ENCODE results near the gene CA9. TPM values are rescaled to one million over a fixed set of nuclear protein-coding genes. Genes with fewer than 3 reads are reported as not detected.

Gene CA9
- total RNA-seq, 8 experiments from 2014 or later, result 0.60 to 1.8 (median 0.87) TPM; not detected in 5

GRCh38 chr9:35682520-35683315, 9.0 kb downstream of the CA9 start:
- Histone ChIP-seq H3K27ac (no peak overlapping the region), H3K4me1 (replicated peaks in 1 of 2) (no peaks in the 10 kb centered on the region), H3K4me3 (no peak overlapping the region)
- in situ Hi-C loops (cut with MboI; ENCODE audit: low pct_unique_long_range_greater_than_20kb in 2 of 9, low sequenced_read_pairs in 9 of 9, unreplicated experiment in 9 of 9), result no loop called here
- ATAC-seq (replicated peaks in 6 of 8), result peak in 5 of 8 experiments; percentile 34 to 85 (median 78)
- WGBS, 10 experiments, result 100% methylated on average over 1 to 2 of the region's 10 CpGs; no CpG with 5 or more reads in 6 of the 10 experiments

DNA sequence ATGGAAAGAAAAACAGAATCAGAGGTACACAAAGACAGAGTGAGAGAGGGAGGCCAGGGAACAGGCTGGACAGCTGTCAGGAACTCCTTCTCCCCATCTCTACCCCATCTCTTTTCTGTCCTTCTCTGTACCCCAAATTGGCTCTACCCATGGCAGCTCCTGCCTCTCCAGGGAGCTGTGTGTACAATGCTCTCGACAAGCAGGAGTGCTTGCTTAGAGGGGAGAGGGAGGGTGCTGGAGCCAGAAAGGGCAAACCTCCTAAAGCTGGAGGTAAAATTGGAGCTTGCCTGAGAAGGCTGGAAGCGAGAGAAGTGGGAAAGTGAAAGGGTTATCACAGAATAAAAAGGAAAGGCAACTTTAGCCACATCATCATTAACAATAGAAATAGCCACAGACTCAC, 9.6 kb downstream of the CA9 start:
- in situ Hi-C loops (cut with MboI; ENCODE audit: low pct_unique_long_range_greater_than_20kb in 2 of 9, low sequenced_read_pairs in 9 of 9, unreplicated experiment in 9 of 9), result no loop called here
- WGBS, 10 experiments, result 66 to 100% methylated on average over 1 to 2 of the region's 2 CpGs; no CpG with 5 or more reads in 8 of the 10 experiments
- ATAC-seq (replicated peaks in 6 of 8), result peak in 1 of 8 experiments; percentile 2
- H3K4me1 ChIP-seq (replicated peaks in 1 of 2), result no peaks in the 10 kb centered on the region
- H3K4me3 ChIP-seq, result no peak overlapping the region
- H3K27ac ChIP-seq, result no peak overlapping the region

GRCh38 chr9:35684921-35685320, 11.2 kb downstream of the CA9 start:
- 80 to 100% (median 95%) methylated on average over 1 to 4 of the region's 10 CpGs; no CpG with 5 or more reads in 4 of the 10 experiments for WGBS, 10 experiments
- H3K27ac ChIP-seq, result no peak overlapping the region
- peaks cover 0 to 11% of the 10 kb centered on the region in 2 donors for H3K4me1 ChIP-seq (replicated peaks in 1 of 2)
- no peak for ATAC-seq (replicated peaks in 6 of 8)
- in situ Hi-C loops (cut with MboI; ENCODE audit: low pct_unique_long_range_greater_than_20kb in 2 of 9, low sequenced_read_pairs in 9 of 9, unreplicated experiment in 9 of 9), result no loop called here
- H3K4me3 ChIP-seq, result no peak overlapping the region

GRCh38 chr9:35685506-35685905, 11.8 kb downstream of the CA9 start:
- no peak overlapping the region for H3K27ac ChIP-seq
- H3K4me1 ChIP-seq (replicated peaks in 1 of 2), result peaks cover 0 to 15% of the 10 kb centered on the region in 2 donors
- WGBS, 10 experiments, result 90 to 100% (median 97%) methylated on average over 1 to 5 of the region's 13 CpGs; no CpG with 5 or more reads in 4 of the 10 experiments
- H3K4me3 ChIP-seq, result no peak overlapping the region
- ATAC-seq (replicated peaks in 6 of 8), result no peak
- in situ Hi-C loops (cut with MboI; ENCODE audit: low pct_unique_long_range_greater_than_20kb in 2 of 9, low sequenced_read_pairs in 9 of 9, unreplicated experiment in 9 of 9), result no loop called here

- WGBS, 10 experiments, result 46 to 100% (median 77%) methylated on average over 2 to 8 of the region's 11 CpGs
- H3K4me1 ChIP-seq (replicated peaks in 1 of 2), result peaks cover 0 to 18% of the 10 kb centered on the region in 2 donors
- in situ Hi-C loops (cut with MboI; ENCODE audit: low pct_unique_long_range_greater_than_20kb in 2 of 9, low sequenced_read_pairs in 9 of 9, unreplicated experiment in 9 of 9), result no loop called here
- no peak overlapping the region for H3K4me3 ChIP-seq
- no peak overlapping the region for H3K27ac ChIP-seq
- ATAC-seq (replicated peaks in 6 of 8), result peak in 5 of 8 experiments; percentile 7 to 45 (median 25)
Observed at GRCh38 chr9:35686222-35687203, 12.8 kb downstream of the CA9 start.

DNA sequence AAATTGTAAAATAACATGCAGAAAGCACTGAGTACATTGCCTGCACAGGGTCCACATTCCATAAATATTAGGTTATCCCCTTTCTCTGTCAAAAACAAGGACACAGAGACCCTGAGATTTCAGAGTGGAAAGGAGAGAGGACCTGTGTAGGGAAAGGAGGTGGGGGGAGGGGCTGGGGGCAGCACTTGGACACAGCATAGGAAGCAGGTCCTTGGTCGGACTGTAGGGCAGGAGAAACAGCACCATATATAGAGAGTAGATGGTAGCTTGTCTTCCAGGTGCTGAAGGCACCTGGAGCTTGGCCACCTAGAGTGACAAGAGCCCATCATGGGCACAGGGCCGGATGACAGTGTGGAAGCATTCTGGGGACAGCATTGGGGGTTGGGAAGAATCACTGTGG, 13.6 kb downstream of the CA9 start:
- peaks cover 0 to 18% of the 10 kb centered on the region in 2 donors for H3K4me1 ChIP-seq (replicated peaks in 1 of 2)
- WGBS, 10 experiments, result 40 to 100% (median 86%) methylated on average over 1 to 2 of the region's 2 CpGs; no CpG with 5 or more reads in 6 of the 10 experiments
- in situ Hi-C loops (cut with MboI; ENCODE audit: low pct_unique_long_range_greater_than_20kb in 2 of 9, low sequenced_read_pairs in 9 of 9, unreplicated experiment in 9 of 9), result no loop called here
- no peak overlapping the region for H3K27ac ChIP-seq
- ATAC-seq (replicated peaks in 6 of 8), result no peak
- H3K4me3 ChIP-seq, result no peak overlapping the region

DNA sequence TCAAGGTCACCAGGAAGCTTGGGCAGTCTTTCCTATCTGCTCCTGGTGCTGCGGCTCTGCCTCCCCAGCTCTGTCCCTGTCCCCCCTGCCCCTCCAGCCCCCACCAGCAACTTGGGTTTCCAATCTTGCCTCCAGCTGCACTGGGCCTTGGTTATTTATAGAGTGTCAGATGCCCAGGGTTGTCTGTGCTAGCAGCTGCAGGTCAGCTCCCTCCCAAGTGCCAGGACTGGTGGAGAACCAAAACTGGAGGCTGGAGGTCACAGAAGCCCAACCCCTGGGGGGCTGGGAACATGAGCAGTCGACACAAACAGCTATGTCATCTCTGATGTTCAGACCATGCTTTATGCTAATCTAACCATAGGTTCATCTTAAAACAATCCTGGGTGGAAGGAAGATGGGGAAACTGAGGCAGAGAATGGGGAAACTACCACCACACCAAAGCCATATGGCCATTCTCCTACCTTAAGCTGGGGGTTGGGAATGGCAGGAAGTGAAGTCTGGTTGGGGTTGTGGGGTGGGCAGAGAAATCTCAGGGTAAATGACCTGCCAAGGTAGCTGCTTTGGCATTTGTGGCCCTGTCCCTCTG, 14.3 kb downstream of the CA9 start:
- in situ Hi-C loops (cut with MboI; ENCODE audit: low pct_unique_long_range_greater_than_20kb in 2 of 9, low sequenced_read_pairs in 9 of 9, unreplicated experiment in 9 of 9), result no loop called here
- no peak for ATAC-seq (replicated peaks in 6 of 8)
- Histone ChIP-seq H3K4me1 (replicated peaks in 1 of 2) (peaks cover 0 to 18% of the 10 kb centered on the region in 2 donors), H3K4me3 (no peak overlapping the region), H3K27ac (no peak overlapping the region)
- WGBS, 10 experiments, result 40 to 100% (median 60%) methylated on average over 1 of the region's 2 CpGs; no CpG with 5 or more reads in 7 of the 10 experiments

GRCh38 chr9:35688558-35689541, 15.1 kb downstream of the CA9 start:
- WGBS, 10 experiments, result 0 to 100% (median 13%) methylated on average over 1 to 6 of the region's 12 CpGs; no CpG with 5 or more reads in 3 of the 10 experiments
- ATAC-seq (replicated peaks in 6 of 8), result peak in 3 of 8 experiments; percentile 3 to 11 (median 7)
- Histone ChIP-seq H3K27ac (no peak overlapping the region), H3K4me1 (replicated peaks in 1 of 2) (peaks cover 0 to 18% of the 10 kb centered on the region in 2 donors), H3K4me3 (peak overlapping the region in 1 of 5 donors; percentile 45)
- in situ Hi-C loops (cut with MboI; ENCODE audit: low pct_unique_long_range_greater_than_20kb in 2 of 9, low sequenced_read_pairs in 9 of 9, unreplicated experiment in 9 of 9), result no loop called here

GRCh38 chr9:35689542-35690293, 16.0 kb downstream of the CA9 start, which contains the start of gene TPM2:
TPM2 (minus strand) TSS chr9:35689925; CDS start chr9:35689817, 108 bp downstream.
- 0 to 26% (median 3%) methylated on average over 4 to 7 of the region's 61 CpGs; no CpG with 5 or more reads in 7 of the 10 experiments for WGBS, 10 experiments
- peak within 1 kb of the TSS; percentile 23 to 45 (median 37) for H3K4me3 ChIP-seq
- peak in 6 of 8 experiments; percentile 25 to 66 (median 35) for ATAC-seq (replicated peaks in 6 of 8)
- in situ Hi-C loops (cut with MboI; ENCODE audit: low pct_unique_long_range_greater_than_20kb in 2 of 9, low sequenced_read_pairs in 9 of 9, unreplicated experiment in 9 of 9), result no loop called here
- H3K4me1 ChIP-seq (replicated peaks in 1 of 2), result peaks cover 0 to 18% of the 10 kb centered on the region in 2 donors
- no peak within 1 kb of the TSS for H3K27ac ChIP-seq

DNA sequence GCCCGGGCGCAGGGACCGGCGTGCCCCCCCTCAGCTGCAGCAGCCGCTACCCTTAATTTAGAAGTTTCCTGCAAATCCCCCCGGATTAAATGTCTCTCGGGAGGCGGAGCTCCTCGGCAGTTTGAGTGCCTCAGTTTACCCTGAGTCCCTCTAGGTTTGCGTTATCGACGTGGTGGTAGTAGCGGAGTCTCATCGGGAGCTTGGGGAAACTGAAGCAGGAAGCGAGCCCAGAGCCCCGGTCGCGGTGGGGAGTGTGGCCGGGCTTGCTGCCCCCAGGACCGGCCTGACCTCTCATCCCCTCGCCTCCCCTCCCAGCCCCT, 16.5 kb downstream of the CA9 start:
- ATAC-seq (replicated peaks in 6 of 8), result no peak
- in situ Hi-C loops (cut with MboI; ENCODE audit: low pct_unique_long_range_greater_than_20kb in 2 of 9, low sequenced_read_pairs in 9 of 9, unreplicated experiment in 9 of 9), result no loop called here
- Histone ChIP-seq H3K4me3 (peak overlapping the region; percentile 23 to 45 (median 37)), H3K4me1 (replicated peaks in 1 of 2) (peaks cover 0 to 18% of the 10 kb centered on the region in 2 donors), H3K27ac (no peak overlapping the region)
- WGBS, 10 experiments, result 0 to 1% methylated on average over 2 to 13 of the region's 21 CpGs; no CpG with 5 or more reads in 8 of the 10 experiments

GRCh38 chr9:35690614-35691333, 17.0 kb downstream of the CA9 start:
- in situ Hi-C loops (cut with MboI; ENCODE audit: low pct_unique_long_range_greater_than_20kb in 2 of 9, low sequenced_read_pairs in 9 of 9, unreplicated experiment in 9 of 9), result no loop called here
- ATAC-seq (replicated peaks in 6 of 8), result peak; percentile 49 to 66 (median 59)
- peak overlapping the region; percentile 23 to 45 (median 37) for H3K4me3 ChIP-seq
- WGBS, 10 experiments, result no CpG with 5 or more reads among the region's 61 CpGs
- H3K27ac ChIP-seq, result no peak overlapping the region
- peaks cover 0 to 18% of the 10 kb centered on the region in 2 donors for H3K4me1 ChIP-seq (replicated peaks in 1 of 2)
